GM19025 (cell line): Measurements from ENCODE around the gene SLC9A3.

Experiments
- ATAC-seq: cut with Tn5 transposase; IDR thresholded peaks from one replicate; pipeline ENCODE4 v1.9.1; 2021; ENCODE audit warnings: mild to moderate bottlenecking, low read depth, moderate library complexity; ENCODE audit not compliant: unreplicated experiment

SLC9A3 gene

DNA sequence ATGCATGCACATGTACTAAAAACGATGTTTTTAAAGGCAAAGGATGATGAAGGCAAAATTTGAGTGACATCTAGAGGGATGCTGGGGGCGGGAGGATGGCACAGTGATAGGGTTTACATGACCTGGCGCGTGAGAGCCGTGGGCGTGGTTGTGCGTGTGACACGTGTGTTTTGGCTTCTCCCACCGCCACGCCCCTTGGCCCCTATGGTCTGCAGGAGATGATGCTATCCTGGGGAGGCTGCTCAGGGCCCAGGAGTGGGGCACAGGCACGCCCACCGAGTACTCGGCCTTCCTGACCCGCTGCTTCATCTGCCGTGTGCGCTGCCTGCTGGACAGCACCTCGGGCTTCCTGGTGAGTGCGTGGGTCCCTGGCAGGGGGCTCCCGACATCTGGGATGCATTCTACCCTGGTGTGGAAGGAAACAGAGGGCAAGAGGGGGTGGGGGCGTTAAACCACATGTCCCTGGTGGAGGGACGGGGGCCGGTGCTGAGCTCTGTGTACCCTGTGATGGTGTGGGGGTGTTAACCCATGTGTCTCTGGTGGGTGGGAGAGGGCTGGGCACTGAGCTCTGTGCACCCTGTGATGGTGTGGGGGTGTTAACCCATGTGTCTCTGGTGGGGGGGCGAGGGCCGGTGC is 100.5 kb downstream of the SLC9A3 start:
- no peak for ATAC-seq

DNA sequence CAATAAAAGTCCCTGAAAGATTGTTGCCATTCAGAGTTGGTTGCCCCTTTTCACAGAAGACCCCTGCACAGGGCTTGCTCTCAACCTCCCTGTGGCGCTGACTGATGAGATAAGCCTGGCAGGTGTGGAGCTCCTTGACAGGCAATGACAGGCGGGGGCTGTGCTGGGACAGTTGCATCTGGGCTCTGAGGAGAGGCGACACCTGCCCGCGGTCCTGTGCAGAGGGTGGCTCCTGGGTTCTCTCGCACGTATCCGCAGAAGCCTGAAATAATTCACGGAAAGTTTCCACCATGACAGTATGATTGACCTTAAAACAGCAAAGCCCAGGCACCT is 101.0 kb downstream of the SLC9A3 start:
- no peak for ATAC-seq

DNA sequence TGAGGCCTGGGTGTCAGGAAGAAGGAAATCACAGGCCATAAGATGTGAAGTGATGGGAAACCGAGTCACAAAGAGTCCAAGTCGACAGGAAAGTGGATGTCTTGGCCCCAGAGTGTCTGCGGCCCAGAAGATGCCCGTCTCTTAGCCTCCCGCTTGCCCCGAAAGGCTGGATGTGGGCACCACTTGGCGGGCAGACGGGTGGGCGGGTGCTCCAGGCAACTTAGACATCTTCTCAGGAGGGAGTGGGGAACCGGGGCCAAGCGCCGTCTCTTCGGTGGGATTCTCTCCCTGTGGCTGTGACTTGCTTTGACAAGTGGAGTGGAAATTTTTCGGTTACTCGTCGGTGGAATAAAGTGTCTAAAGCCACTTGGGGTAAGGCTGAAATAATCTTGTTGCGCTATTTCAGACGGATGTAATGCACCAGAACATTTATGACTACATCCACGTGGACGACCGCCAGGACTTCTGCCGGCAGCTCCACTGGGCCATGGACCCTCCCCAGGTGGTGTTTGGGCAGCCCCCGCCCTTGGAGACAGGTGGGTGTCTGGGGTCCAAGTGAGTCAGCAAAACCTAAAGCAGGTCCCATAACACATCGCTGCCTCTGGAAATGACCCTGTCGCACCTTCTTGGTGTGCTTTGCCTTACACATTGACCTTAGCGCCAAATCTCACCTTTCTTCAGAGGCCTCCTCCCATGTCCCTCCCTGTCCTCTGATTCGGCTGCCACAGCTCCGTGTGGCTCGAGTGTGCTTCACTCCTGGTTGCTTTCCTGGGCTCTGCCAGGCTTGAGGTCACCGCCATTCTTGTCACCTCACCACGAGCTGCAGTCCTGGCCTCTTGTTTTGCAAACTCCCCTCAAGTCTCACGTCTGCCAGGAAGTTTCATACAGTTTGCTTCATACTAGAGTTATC is 101.7 kb downstream of the SLC9A3 start:
- ATAC-seq = no peak

DNA sequence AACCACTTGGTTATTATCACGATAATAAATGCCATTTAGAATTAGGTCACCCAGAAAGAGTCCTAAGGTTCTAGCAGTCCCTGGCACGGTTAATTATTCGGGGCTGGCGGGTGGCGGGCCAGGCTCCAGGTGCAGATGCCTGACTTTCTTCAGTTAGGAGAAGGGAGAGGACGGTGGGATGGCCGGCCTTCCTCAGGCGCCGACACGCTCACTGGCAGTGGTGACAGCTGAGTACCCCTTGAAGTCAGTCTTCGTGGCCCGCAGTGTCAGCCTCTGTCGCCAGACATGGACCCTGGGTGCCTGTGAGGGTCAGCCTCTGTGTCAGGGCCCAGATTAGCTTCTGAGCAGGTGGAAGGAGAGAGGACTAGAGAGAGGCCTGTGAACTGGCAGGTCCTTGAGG is 102.3 kb downstream of the SLC9A3 start:
- no peak for ATAC-seq

DNA sequence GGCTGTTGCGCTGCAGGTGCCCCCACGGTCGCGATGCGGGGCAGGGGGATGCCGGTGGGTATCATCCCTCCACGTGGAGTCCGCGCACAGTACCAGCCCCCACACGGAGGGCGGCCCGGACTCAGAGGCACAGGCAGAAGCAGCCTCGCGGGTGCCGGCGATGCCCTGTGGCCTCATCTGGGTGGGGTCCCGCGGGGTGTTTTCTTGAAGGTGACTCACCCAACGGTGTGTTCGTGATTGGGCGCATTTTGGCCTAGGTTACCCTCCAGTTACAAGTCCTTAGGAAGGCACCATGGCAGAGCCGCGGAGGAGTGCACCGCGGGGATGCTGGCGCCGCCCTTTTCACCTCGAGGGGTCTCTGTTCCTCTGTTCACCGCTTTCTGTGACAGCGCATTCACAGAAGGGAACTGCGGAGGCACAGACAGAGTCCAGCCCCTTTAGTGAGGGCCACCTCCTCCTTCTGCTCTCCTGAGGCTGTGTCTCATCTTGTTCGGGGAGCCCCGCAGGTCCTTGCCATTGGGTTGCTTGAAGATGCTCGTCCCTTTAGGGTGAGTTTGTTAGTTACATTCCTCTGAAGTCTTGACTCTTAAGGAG is 102.9 kb downstream of the SLC9A3 start:
- ATAC-seq = no peak

DNA sequence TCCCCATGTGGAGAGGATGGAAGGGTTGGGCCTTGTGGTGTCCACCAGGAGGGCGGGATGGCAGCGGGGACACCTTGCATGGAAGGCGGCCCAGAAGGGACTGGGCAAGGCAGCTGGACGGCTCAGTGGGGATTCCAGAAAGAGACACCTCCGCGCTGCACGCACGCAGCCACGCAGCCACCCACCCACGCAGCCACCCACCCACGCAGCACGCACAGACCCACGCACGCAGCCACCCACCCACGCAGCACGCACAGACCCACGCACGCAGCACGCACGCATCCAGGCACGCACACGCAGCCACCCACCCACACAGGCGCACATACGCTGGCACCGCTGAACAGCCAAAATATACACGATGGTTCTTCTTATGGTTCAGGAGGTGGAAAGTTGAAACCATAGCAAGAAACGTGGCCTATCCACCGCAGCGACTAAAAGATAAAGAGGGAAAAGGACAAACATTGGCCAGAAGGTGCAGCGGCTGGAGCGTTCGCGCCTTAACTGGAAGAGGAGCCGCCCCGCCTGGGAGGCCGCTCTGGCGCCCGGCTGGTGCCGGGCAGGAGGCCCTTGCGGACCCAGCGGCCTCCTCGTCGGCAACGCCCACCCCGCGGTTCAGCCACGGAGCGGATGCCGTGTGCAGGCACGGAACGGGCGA is 103.5 kb downstream of the SLC9A3 start:
- no peak for ATAC-seq
